ENCODE measurements around the gene CCL20.

Gene CCL20

DNA sequence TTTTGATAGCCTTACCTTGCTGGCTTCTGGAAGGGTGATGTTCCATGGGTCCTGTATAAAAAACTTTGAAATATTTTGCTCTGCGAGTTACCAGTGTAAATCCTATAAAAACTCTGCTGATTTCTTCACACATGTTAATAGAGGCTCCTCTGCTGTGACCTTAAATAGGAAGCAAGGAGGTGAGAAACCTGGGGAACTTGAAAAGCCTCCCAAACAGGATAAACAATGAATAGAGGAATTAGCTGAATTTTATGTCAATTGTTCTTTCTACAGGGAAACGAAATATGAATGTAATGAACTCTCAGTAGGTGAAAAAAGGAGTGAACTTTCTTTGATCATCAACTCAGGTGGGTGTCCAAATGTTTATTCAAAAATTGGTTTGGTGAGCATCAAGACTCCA lies 10.8 kb upstream of the CCL20 start:
- H3K9me3 ChIP-seq (ENCODE audit: control insufficient read depth, insufficient read depth, low read length) = no peaks in the 10 kb centered on the region
- peaks cover 5% of the 10 kb centered on the region; the same call in 1 of the 2 replicates for H3K4me1 ChIP-seq (ENCODE audit: control insufficient read depth, low read length)
- no peaks in the 10 kb centered on the region for H3K9me2 ChIP-seq (replicated peaks; ENCODE audit: control insufficient read depth, low read length)
- TF ChIP-seq, protein P1, sequence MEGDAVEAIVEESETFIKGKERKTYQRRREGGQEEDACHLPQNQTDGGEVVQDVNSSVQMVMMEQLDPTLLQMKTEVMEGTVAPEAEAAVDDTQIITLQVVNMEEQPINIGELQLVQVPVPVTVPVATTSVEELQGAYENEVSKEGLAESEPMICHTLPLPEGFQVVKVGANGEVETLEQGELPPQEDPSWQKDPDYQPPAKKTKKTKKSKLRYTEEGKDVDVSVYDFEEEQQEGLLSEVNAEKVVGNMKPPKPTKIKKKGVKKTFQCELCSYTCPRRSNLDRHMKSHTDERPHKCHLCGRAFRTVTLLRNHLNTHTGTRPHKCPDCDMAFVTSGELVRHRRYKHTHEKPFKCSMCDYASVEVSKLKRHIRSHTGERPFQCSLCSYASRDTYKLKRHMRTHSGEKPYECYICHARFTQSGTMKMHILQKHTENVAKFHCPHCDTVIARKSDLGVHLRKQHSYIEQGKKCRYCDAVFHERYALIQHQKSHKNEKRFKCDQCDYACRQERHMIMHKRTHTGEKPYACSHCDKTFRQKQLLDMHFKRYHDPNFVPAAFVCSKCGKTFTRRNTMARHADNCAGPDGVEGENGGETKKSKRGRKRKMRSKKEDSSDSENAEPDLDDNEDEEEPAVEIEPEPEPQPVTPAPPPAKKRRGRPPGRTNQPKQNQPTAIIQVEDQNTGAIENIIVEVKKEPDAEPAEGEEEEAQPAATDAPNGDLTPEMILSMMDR (IDR thresholded peaks at IDR 0.05; ENCODE audit: low read depth, low read length, poor library complexity, severe bottlenecking) = no peak
- TF ChIP-seq EZH2phosphoT487 (IDR thresholded peaks at IDR 0.05; ENCODE audit: borderline replicate concordance, low read length) = no peak
- no peak overlapping the region for H3K4me2 ChIP-seq (ENCODE audit: low read length)
- no peak overlapping the region for H3K27ac ChIP-seq (ENCODE audit: low read depth, low read length)
- H3F3A ChIP-seq (ENCODE audit: control insufficient read depth, insufficient read depth) = no peaks in the 10 kb centered on the region
- H3K79me2 ChIP-seq (ENCODE audit: control insufficient read depth, low read length) = no peaks in the 10 kb centered on the region
- no peaks in the 10 kb centered on the region for H4K20me1 ChIP-seq (ENCODE audit: control insufficient read depth, insufficient read depth, low read depth, low read length)
- H3K4me3 ChIP-seq (ENCODE audit: low read length) = no peak overlapping the region
- no peaks in the 10 kb centered on the region for H3K36me3 ChIP-seq (ENCODE audit: control insufficient read depth, low read length)
- no peaks in the 10 kb centered on the region for H3K27me3 ChIP-seq (ENCODE audit: control insufficient read depth, low read length)

- Histone ChIP-seq H3F3A (ENCODE audit: control insufficient read depth, insufficient read depth) (no peaks in the 10 kb centered on the region), H3K9me3 (ENCODE audit: control insufficient read depth, insufficient read depth, low read length) (no peaks in the 10 kb centered on the region), H3K79me2 (ENCODE audit: control insufficient read depth, low read length) (no peaks in the 10 kb centered on the region), H3K9me2 (replicated peaks; ENCODE audit: control insufficient read depth, low read length) (no peaks in the 10 kb centered on the region), H3K4me2 (ENCODE audit: low read length) (no peak overlapping the region), H3K4me3 (ENCODE audit: low read length) (no peak overlapping the region), H3K36me3 (ENCODE audit: control insufficient read depth, low read length) (no peaks in the 10 kb centered on the region), H3K27me3 (ENCODE audit: control insufficient read depth, low read length) (no peaks in the 10 kb centered on the region), H3K4me1 (ENCODE audit: control insufficient read depth, low read length) (peaks cover 5% of the 10 kb centered on the region; the same call in 1 of the 2 replicates), H3K27ac (ENCODE audit: low read depth, low read length) (no peak overlapping the region), H4K20me1 (ENCODE audit: control insufficient read depth, insufficient read depth, low read depth, low read length) (no peaks in the 10 kb centered on the region)
- TF ChIP-seq, protein P1 (IDR thresholded peaks at IDR 0.05; ENCODE audit: low read depth, low read length, poor library complexity, severe bottlenecking) = no peak
- no peak for TF ChIP-seq EZH2phosphoT487 (IDR thresholded peaks at IDR 0.05; ENCODE audit: borderline replicate concordance, low read length)
Observed at GRCh38 chr2:227804975-227805374, 8.7 kb upstream of the CCL20 start.

DNA sequence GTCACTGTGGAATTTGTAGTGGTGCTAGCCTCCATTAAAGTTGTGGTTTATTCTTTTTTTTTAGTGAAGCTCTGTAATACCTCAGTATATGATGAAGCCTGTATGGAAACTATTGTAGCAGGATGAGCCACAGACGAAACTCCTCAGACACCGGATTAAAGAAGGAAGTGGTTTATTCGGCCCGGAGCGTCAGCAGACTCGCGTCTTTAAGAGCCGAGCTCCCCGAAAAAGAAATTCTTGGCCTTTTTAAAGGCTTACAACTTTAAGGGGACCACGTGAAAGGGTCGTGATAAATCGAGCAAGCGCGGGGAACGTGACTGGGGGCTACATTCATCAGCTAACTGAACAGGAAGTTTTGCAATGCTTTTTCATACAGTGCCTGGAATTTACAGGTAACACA lies 8.1 kb upstream of the CCL20 start:
- H3K4me2 ChIP-seq (ENCODE audit: low read length) = peak overlapping the region; percentile 26
- no peaks in the 10 kb centered on the region for H3K27me3 ChIP-seq (ENCODE audit: control insufficient read depth, low read length)
- no peaks in the 10 kb centered on the region for H3K36me3 ChIP-seq (ENCODE audit: control insufficient read depth, low read length)
- H4K20me1 ChIP-seq (ENCODE audit: control insufficient read depth, insufficient read depth, low read depth, low read length) = no peaks in the 10 kb centered on the region
- no peaks in the 10 kb centered on the region for H3F3A ChIP-seq (ENCODE audit: control insufficient read depth, insufficient read depth)
- peak overlapping the region; percentile 22; the same call in 1 of the 2 replicates for H3K4me3 ChIP-seq (ENCODE audit: low read length)
- peaks cover 5% of the 10 kb centered on the region; the same call in 1 of the 2 replicates for H3K4me1 ChIP-seq (ENCODE audit: control insufficient read depth, low read length)
- H3K27ac ChIP-seq (ENCODE audit: low read depth, low read length) = no peak overlapping the region
- no peaks in the 10 kb centered on the region for H3K9me3 ChIP-seq (ENCODE audit: control insufficient read depth, insufficient read depth, low read length)
- no peaks in the 10 kb centered on the region for H3K9me2 ChIP-seq (replicated peaks; ENCODE audit: control insufficient read depth, low read length)
- H3K79me2 ChIP-seq (ENCODE audit: control insufficient read depth, low read length) = no peaks in the 10 kb centered on the region
- TF ChIP-seq, protein P1 (IDR thresholded peaks at IDR 0.05; ENCODE audit: low read depth, low read length, poor library complexity, severe bottlenecking) = no peak
- no peak for TF ChIP-seq EZH2phosphoT487 (IDR thresholded peaks at IDR 0.05; ENCODE audit: borderline replicate concordance, low read length)

Data from DOHH2 (cell line).